ENCODE measurements around the gene CRELD2.
A peak's percentile ranks its signal among the peaks of the same experiment; 100 is the strongest.

The CRELD2 gene, protein sequence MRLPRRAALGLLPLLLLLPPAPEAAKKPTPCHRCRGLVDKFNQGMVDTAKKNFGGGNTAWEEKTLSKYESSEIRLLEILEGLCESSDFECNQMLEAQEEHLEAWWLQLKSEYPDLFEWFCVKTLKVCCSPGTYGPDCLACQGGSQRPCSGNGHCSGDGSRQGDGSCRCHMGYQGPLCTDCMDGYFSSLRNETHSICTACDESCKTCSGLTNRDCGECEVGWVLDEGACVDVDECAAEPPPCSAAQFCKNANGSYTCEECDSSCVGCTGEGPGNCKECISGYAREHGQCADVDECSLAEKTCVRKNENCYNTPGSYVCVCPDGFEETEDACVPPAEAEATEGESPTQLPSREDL

DNA sequence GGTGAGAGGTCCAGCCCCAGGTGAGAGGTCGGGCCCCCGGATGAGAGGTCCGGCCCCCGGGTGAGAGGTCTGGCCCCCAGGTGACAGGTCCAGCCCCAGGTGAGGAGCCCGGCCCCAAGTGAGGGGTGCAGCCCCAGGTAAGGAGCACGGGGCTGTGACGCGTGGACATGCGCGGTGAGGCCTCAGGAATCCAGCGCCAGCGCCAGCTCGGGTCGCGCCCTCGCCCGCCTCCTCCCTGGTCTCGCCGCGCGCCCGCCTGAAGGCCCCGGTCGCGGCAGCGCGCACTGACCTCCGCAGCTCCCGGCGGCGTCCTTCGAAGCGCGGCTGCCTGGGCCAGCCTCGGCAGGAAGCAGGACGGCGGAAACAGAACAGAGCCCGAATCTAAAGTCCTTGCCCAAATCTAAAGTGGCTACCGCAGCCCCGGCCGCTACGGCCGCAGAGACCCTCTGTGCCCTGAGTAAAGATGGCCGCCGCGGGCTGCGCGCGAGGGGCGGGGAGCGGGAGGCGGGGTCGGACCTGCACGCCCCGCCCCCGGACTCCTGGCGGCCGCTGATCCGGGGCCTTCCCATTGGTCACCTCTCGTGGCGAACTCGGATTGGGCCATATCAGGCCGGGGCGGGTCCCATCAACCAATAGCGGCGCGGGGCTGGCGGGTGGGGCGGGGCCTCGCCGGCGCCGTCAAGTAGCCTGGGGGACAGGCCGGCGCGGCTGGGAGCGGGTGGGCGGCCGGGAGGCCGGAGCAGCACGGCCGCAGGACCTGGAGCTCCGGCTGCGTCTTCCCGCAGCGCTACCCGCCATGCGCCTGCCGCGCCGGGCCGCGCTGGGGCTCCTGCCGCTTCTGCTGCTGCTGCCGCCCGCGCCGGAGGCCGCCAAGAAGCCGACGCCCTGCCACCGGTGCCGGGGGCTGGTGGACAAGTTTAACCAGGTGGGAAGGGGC lies at the start of gene CRELD2, which contains the start of gene ALG12:
Gene CRELD2, plus strand, starts transcription at position 661 of the 937 bp plus-strand sequence. Its CDS starts 136 bp downstream, at position 797.
Gene ALG12, minus strand, starts transcription at position 465 of the 937 bp plus-strand sequence. CDS start 4,673 bp downstream, outside the sequence.
- TF ChIP-seq, protein P1, sequence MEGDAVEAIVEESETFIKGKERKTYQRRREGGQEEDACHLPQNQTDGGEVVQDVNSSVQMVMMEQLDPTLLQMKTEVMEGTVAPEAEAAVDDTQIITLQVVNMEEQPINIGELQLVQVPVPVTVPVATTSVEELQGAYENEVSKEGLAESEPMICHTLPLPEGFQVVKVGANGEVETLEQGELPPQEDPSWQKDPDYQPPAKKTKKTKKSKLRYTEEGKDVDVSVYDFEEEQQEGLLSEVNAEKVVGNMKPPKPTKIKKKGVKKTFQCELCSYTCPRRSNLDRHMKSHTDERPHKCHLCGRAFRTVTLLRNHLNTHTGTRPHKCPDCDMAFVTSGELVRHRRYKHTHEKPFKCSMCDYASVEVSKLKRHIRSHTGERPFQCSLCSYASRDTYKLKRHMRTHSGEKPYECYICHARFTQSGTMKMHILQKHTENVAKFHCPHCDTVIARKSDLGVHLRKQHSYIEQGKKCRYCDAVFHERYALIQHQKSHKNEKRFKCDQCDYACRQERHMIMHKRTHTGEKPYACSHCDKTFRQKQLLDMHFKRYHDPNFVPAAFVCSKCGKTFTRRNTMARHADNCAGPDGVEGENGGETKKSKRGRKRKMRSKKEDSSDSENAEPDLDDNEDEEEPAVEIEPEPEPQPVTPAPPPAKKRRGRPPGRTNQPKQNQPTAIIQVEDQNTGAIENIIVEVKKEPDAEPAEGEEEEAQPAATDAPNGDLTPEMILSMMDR (IDR thresholded peaks at IDR 0.05; ENCODE audit: borderline replicate concordance, insufficient read depth, low read depth, low read length) = no peak
- H3K4me3 ChIP-seq (ENCODE audit: low read depth, low read length) = peak within 1 kb of the TSS; percentile 90

DNA sequence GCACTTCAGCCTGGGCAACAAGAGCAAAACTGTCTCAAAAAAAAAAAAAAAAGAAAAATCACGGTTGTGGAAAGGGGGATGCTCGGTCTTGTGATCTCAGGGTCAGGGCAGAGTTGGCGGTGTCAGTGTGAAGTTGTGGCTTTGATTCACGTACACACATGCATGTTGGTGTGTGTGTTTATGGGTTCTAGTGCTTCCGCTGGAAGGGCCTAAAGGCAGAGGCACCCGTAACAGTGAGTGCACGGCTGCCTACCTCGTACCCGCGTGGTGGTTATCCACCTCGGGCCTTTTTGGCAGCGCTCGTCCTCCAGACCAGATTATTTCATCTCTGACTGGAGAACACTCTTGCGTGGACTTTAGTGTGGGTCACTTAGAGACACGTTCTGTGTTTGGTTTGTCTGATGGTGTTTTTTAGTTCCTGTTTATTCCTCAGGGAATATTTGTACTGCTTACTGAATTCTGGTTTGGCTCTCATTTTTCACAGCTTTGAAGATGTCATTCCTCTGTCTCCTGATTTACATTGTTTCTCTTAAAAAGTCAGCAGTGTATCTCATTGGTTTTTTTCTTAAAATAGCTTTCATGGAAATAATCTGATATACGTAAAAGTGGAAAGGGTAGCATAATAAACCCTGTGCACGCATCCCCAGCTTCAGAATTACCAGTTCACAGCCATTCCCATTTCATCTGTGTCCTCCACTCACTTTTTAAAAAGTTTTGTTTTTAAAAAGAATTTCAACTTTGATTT lies 49.2 kb upstream of the CRELD2 start:
- H3K4me3 ChIP-seq (ENCODE audit: low read depth, low read length) = no peak overlapping the region
- TF ChIP-seq, protein P1 (IDR thresholded peaks at IDR 0.05; ENCODE audit: borderline replicate concordance, insufficient read depth, low read depth, low read length) = no peak

DNA sequence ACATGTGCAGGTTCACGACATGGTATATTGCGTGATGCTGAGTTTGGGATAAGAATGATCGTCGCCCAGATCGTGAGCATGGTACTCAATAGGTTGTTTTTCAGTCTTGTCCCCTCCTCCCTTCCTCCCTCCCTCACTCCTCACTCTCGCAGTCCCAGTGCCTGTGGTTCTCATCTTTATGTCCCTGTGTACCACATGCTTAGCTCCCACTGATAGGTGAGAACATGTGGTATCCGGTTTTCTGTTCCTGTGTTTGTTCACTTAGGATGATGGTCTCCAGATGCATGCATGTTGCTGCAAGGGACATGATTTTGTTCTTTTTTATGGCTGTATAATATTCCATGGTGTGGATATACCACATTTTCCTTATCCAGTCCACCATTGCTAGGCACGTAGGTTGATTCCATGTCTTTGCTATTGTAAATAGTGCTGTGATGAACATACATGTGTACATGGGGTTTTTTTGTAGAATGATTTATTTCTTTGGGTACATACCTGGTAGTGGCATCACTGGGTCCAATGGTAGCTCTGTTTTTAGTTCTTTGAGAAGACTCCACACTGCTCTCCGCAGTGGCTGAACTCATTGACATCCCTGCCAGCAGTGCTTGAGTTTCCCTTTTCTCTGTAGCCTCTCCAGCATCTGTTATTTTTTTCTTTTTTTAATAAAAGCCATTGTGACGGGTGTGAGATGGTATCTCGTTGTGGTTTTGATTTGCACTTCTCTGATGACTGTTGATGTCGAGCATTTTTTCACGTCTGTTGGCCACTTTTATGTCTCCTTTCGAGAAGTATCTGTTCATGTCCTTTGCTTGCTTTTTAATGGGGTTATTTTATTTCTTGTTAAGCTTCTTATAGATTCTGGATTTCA lies 48.4 kb upstream of the CRELD2 start:
- TF ChIP-seq, protein P1 (IDR thresholded peaks at IDR 0.05; ENCODE audit: borderline replicate concordance, insufficient read depth, low read depth, low read length) = no peak
- no peak overlapping the region for H3K4me3 ChIP-seq (ENCODE audit: low read depth, low read length)

DNA sequence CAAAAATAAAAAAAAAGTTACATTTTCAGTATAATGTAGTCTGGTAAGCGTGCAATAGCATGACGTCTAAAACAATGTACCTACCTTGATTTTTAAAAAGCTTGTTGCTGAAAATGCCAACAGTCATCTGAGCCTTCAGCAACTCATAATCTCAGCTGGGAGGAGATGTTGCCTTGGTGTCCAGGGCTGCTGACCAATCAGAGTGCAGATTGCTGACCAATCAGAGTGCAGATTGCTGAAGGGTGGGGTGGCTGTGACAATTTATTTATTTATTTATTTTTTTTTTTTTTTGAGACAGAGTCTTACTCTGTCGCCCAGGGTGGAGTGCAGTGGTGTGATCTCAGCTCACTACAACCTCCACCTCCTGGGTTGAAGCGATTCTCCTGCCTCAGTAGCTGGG lies 47.0 kb upstream of the CRELD2 start:
- no peak overlapping the region for H3K4me3 ChIP-seq (ENCODE audit: low read depth, low read length)
- TF ChIP-seq, protein P1 (IDR thresholded peaks at IDR 0.05; ENCODE audit: borderline replicate concordance, insufficient read depth, low read depth, low read length) = no peak

DNA sequence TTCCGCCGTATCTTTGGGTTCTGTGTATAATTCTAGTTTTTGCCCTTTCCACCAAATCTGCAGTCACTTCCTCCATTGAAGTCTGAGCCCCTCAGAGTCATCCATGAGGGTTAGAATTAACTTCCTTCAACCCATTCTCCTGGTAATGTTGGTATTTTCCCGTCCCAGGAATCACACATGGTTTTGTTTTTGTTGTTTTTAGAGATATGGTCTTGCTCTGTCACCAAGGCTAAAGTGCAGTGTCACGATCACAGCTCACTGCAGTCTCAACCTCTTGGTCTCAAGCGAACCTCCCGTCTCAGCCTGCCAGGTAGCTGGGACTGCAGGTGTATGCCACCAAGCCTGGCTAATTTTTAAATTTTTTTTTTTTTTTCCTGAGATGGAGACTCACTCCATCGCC lies 46.1 kb upstream of the CRELD2 start:
- TF ChIP-seq, protein P1 (IDR thresholded peaks at IDR 0.05; ENCODE audit: borderline replicate concordance, insufficient read depth, low read depth, low read length) = no peak
- no peak overlapping the region for H3K4me3 ChIP-seq (ENCODE audit: low read depth, low read length)

Data from GM12875 (cell line).